T-helper 2 cell (primary cell): ENCODE results near the gene CCDC50.

Experiments used
- DNase-seq, 5 experiments: peaks; one replicate each; pipeline versions ENCODE4 v3.0.0 to v3.0.0-alpha.2; 2012 to 2022
- total RNA-seq, 2 donors: gene quantifications; one replicate each; lab custom pipeline; 2026; lab: John Stamatoyannopoulos, UW

CCDC50 gene
- 11.3 to 22.8 reads per million in 2 donors for total RNA-seq

- DNase-seq: peak; percentile 2 to 71 (median 26)
These were observed at the start of gene CCDC50 for GRCh38 chr3:191328962-191329653. Gene CCDC50 (plus strand): TSS chr3:191329394. CDS start chr3:191329675, 281 bp downstream.

- no peak for DNase-seq
These were observed 49.1 kb upstream of the CCDC50 start for GRCh38 chr3:191280111-191280510.

- DNase-seq: no peak
These were observed 48.3 kb upstream of the CCDC50 start for GRCh38 chr3:191280882-191281281.

- DNase-seq: no peak
These were observed 46.7 kb upstream of the CCDC50 start for GRCh38 chr3:191282251-191283185.

- DNase-seq: peak in 1 of 5 experiments; percentile 53
These were observed 45.8 kb upstream of the CCDC50 start for GRCh38 chr3:191283400-191283799.

- peak in 1 of 5 experiments; percentile 43 for DNase-seq
These were observed 38.7 kb upstream of the CCDC50 start for GRCh38 chr3:191290311-191291025.

- no peak for DNase-seq
These were observed 36.8 kb upstream of the CCDC50 start for GRCh38 chr3:191292243-191293015.

GRCh38 chr3:191294291-191294690 is 34.9 kb upstream of the CCDC50 start:
- no peak for DNase-seq

- DNase-seq: peak in 1 of 5 experiments; percentile 44
These were observed 33.1 kb upstream of the CCDC50 start for GRCh38 chr3:191296041-191296541.

GRCh38 chr3:191298846-191299245 is 30.3 kb upstream of the CCDC50 start:
- DNase-seq: no peak

GRCh38 chr3:191300422-191300821 is 28.8 kb upstream of the CCDC50 start:
- DNase-seq: no peak

GRCh38 chr3:191301017-191301416 is 28.2 kb upstream of the CCDC50 start:
- DNase-seq: no peak

- no peak for DNase-seq
These were observed 27.3 kb upstream of the CCDC50 start for GRCh38 chr3:191301782-191302411.

- no peak for DNase-seq
These were observed 26.7 kb upstream of the CCDC50 start for GRCh38 chr3:191302451-191302850.

GRCh38 chr3:191303596-191303995 is 25.6 kb upstream of the CCDC50 start:
- no peak for DNase-seq

- no peak for DNase-seq
These were observed 22.8 kb upstream of the CCDC50 start for GRCh38 chr3:191306428-191306827.

GRCh38 chr3:191307341-191307740 is 21.9 kb upstream of the CCDC50 start:
- no peak for DNase-seq

- no peak for DNase-seq
These were observed 15.9 kb upstream of the CCDC50 start for GRCh38 chr3:191313296-191313695.

- DNase-seq: no peak
These were observed 15.0 kb upstream of the CCDC50 start for GRCh38 chr3:191314109-191314728.

- DNase-seq: no peak
These were observed 12.2 kb upstream of the CCDC50 start for GRCh38 chr3:191316876-191317603.
